H9 (cell line): ENCODE data around the gene AGBL4. TPM values are rescaled to one million over a fixed set of nuclear protein-coding genes. Genes with fewer than 3 reads are reported as not detected.

ENCODE experiments used
- DNase-seq: peaks from one replicate; pipeline ENCODE4 v3.0.0-alpha.2; 2017
- H2AFZ ChIP-seq: one replicate; pipeline ENCODE4 v1.6.1; 2013; ENCODE audit warnings: mild to moderate bottlenecking, low read length, control low read depth, moderate library complexity
- H2AK5ac ChIP-seq: 2 replicates; pipeline ENCODE4 v1.6.1; 2013; ENCODE audit warnings: low read length, control low read depth, mixed read lengths; ENCODE audit not compliant: insufficient read length
- H2BK120ac ChIP-seq: one replicate; pipeline ENCODE4 v1.6.1; 2013; ENCODE audit warnings: low read depth, mild to moderate bottlenecking, low read length, control low read depth, inconsistent platforms; ENCODE audit not compliant: poor library complexity, severe bottlenecking
- H2BK12ac ChIP-seq: 2 replicates; pipeline ENCODE4 v1.6.1; 2013; ENCODE audit warnings: low read length, control low read depth, mixed read lengths, low read depth; ENCODE audit not compliant: insufficient read length
- H2BK15ac ChIP-seq: 2 replicates; pipeline ENCODE4 v1.6.1; 2013; ENCODE audit warnings: low read depth, low read length, control low read depth
- H2BK20ac ChIP-seq: one replicate; pipeline ENCODE4 v1.6.1; 2013; ENCODE audit warnings: low read depth, mild to moderate bottlenecking, low read length, control low read depth, inconsistent platforms; ENCODE audit not compliant: poor library complexity, severe bottlenecking
- H2BK5ac ChIP-seq: 2 replicates; pipeline ENCODE4 v1.6.1; 2013; ENCODE audit warnings: low read length, control low read depth, mixed read lengths; ENCODE audit not compliant: insufficient read length
- H3K14ac ChIP-seq: 2 replicates; pipeline ENCODE4 v1.6.1; 2013; ENCODE audit warnings: low read length, control low read depth; ENCODE audit not compliant: insufficient read depth
- H3K18ac ChIP-seq: 2 replicates; pipeline ENCODE4 v1.6.1; 2013; ENCODE audit warnings: low read depth, mild to moderate bottlenecking, mixed read lengths, low read length, control low read depth; ENCODE audit not compliant: insufficient read length
- H3K23ac ChIP-seq: 2 replicates; pipeline ENCODE4 v1.6.1; 2013; ENCODE audit warnings: low read length, control low read depth, mixed read lengths, low read depth; ENCODE audit not compliant: insufficient read length
- H3K23me2 ChIP-seq: 2 replicates; pipeline ENCODE4 v1.6.1; 2013; ENCODE audit warnings: low read depth, mild to moderate bottlenecking, mixed read lengths, low read length, control low read depth; ENCODE audit not compliant: insufficient read length, poor library complexity, severe bottlenecking
- H3K27ac ChIP-seq: 2 replicates; pipeline ENCODE4 v1.5.1; 2013; ENCODE audit warnings: low read length, control low read depth, mixed read lengths, low read depth; ENCODE audit not compliant: insufficient read length
- H3K27me3 ChIP-seq: 2 replicates; pipeline ENCODE4 v1.6.1; 2013; ENCODE audit warnings: low read length, control low read depth, inconsistent platforms; ENCODE audit not compliant: insufficient read depth
- H3K4ac ChIP-seq: 2 replicates; pipeline ENCODE4 v1.6.1; 2013; ENCODE audit warnings: low read depth, mild to moderate bottlenecking, control low read depth, inconsistent platforms, low read length, moderate library complexity
- H3K4me1 ChIP-seq: 2 replicates; pipeline ENCODE4 v1.6.1; 2013; ENCODE audit warnings: low read length, control low read depth, inconsistent platforms; ENCODE audit not compliant: insufficient read depth
- H3K4me2 ChIP-seq: 2 replicates; pipeline ENCODE4 v1.6.1; 2013; ENCODE audit warnings: low read length, control low read depth, mixed read lengths; ENCODE audit not compliant: insufficient read length, insufficient read depth
- H3K56ac ChIP-seq: 2 replicates; pipeline ENCODE4 v1.6.1; 2013; ENCODE audit warnings: low read depth, mild to moderate bottlenecking, mixed read lengths, low read length, control low read depth; ENCODE audit not compliant: insufficient read length
- H3K79me1 ChIP-seq: 2 replicates; pipeline ENCODE4 v1.6.1; 2013; ENCODE audit warnings: low read depth, mild to moderate bottlenecking, moderate library complexity, low read length, control low read depth, inconsistent platforms; ENCODE audit not compliant: insufficient read depth, poor library complexity, severe bottlenecking
- H3K79me2 ChIP-seq: 2 replicates; pipeline ENCODE4 v1.6.1; 2013; ENCODE audit warnings: low read length, control low read depth, inconsistent platforms; ENCODE audit not compliant: insufficient read depth
- H3K9ac ChIP-seq: 2 replicates; pipeline ENCODE4 v1.6.1; 2013; ENCODE audit warnings: low read length, control low read depth, mixed read lengths; ENCODE audit not compliant: insufficient read length; ENCODE audit errors: extremely low read depth
- H3K9me3 ChIP-seq: one replicate; pipeline ENCODE4 v1.6.1; 2013; ENCODE audit warnings: low read depth, low read length, inconsistent platforms; ENCODE audit not compliant: control insufficient read depth
- H3T11ph ChIP-seq: one replicate; pipeline ENCODE4 v1.6.1; 2013; ENCODE audit warnings: mild to moderate bottlenecking, low read length, control low read depth, inconsistent platforms
- H4K20me1 ChIP-seq: one replicate; pipeline ENCODE4 v1.6.1; 2013; ENCODE audit not compliant: control insufficient read depth, insufficient read length, insufficient read depth
- H4K5ac ChIP-seq: 2 replicates; pipeline ENCODE4 v1.6.1; 2013; ENCODE audit warnings: low read depth, mild to moderate bottlenecking, mixed read lengths, low read length, control low read depth; ENCODE audit not compliant: insufficient read length
- H4K8ac ChIP-seq: replicated peaks from 2 replicates; pipeline ENCODE4 v1.6.1; 2013; ENCODE audit warnings: low read length, control low read depth, mixed read lengths, low read depth; ENCODE audit not compliant: insufficient read length
- H4K91ac ChIP-seq: 2 replicates; pipeline ENCODE4 v1.6.1; 2013; ENCODE audit warnings: low read depth, mild to moderate bottlenecking, moderate library complexity, mixed read lengths, low read length, control low read depth; ENCODE audit not compliant: insufficient read length
- H3K27ac Mint-ChIP-seq, 3 experiments: 2 replicates in 2 of 3; 3 replicates in 1 of 3; pipeline ENCODE4 v1.8.0; 2020 to 2021; ENCODE audit warnings: mixed read lengths in 3 of 3, mild to moderate bottlenecking in 1 of 3, moderate library complexity in 1 of 3
- H3K27me3 Mint-ChIP-seq: 2 replicates; pipeline ENCODE4 v1.8.0; 2021; ENCODE audit warnings: low read depth, mild to moderate bottlenecking, moderate library complexity, mixed read lengths
- H3K36me3 Mint-ChIP-seq, 3 experiments: 2 replicates in 2 of 3; 3 replicates in 1 of 3; pipeline ENCODE4 v1.8.0; 2020 to 2021; ENCODE audit warnings: low read depth in 3 of 3, mixed read lengths in 3 of 3; ENCODE audit not compliant: insufficient read depth in 1 of 3
- H3K4me1 Mint-ChIP-seq, 2 experiments: 2 replicates each; pipeline ENCODE4 v1.8.0; 2020; ENCODE audit warnings: mixed read lengths in 2 of 2
- H3K4me3 Mint-ChIP-seq, 2 experiments: 2 replicates in 1 of 2; 3 replicates in 1 of 2; pipeline ENCODE4 v1.8.0; 2020 to 2021; ENCODE audit warnings: mild to moderate bottlenecking in 2 of 2, mixed read lengths in 2 of 2, moderate library complexity in 1 of 2
- H3K9me3 Mint-ChIP-seq, 2 experiments: 2 replicates in 1 of 2; 3 replicates in 1 of 2; pipeline ENCODE4 v1.8.0; 2020; ENCODE audit warnings: mild to moderate bottlenecking in 2 of 2, mixed read lengths in 2 of 2, moderate library complexity in 1 of 2
- WGBS: extraction: QIAGEN DNeasy Blood & Tissue Kit; methylation state at CpG from one replicate; pipeline ENCODE4 v1.1.7; 2013; ENCODE audit warnings: missing lambda C conversion rate, low lambda C conversion rate, mixed read lengths; ENCODE audit not compliant: insufficient read length; ENCODE audit errors: extremely low coverage; 5-methylcytosine and 5-hydroxymethylcytosine counted together
- total RNA-seq: library from RNA; stranded (reverse); gene quantifications from 2 replicates; pipeline ENCODE4 v1.2.1, GENCODE V29; 2021
- TF ChIP-seq, protein P1 (sequence below): fragments of 200-600 bp; sonication (generic); conservative IDR thresholded peaks from 3 replicates; pipeline ENCODE4 v1.8.0; 2021; ENCODE audit warnings: antibody characterized with exemption, mild to moderate bottlenecking

AGBL4 gene
- total RNA-seq, 1 experiment from 2014 or later = not detected

DNA sequence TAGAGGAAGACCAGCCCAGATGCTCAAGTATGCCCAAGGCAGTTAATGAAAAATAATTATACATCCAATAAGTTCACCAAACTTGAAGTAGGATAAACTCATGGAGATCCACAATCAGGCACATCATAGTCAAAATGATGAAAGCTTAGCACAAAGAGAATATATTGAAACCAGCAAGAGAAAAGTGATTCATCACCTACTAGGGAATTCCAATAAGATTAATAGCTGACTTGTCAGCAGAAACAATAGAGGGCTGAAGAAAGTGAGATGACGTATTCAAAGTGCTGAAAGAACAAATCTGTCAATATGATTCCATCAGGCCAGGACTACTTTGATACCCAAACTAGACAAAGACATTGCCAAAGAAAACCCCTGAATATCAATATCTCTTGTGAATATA is 995.4 kb downstream of the AGBL4 start:
- H2BK5ac ChIP-seq = no peak overlapping the region
- H2BK120ac ChIP-seq = no peak overlapping the region
- no peaks in the 10 kb centered on the region for H4K20me1 ChIP-seq
- TF ChIP-seq, protein P1, sequence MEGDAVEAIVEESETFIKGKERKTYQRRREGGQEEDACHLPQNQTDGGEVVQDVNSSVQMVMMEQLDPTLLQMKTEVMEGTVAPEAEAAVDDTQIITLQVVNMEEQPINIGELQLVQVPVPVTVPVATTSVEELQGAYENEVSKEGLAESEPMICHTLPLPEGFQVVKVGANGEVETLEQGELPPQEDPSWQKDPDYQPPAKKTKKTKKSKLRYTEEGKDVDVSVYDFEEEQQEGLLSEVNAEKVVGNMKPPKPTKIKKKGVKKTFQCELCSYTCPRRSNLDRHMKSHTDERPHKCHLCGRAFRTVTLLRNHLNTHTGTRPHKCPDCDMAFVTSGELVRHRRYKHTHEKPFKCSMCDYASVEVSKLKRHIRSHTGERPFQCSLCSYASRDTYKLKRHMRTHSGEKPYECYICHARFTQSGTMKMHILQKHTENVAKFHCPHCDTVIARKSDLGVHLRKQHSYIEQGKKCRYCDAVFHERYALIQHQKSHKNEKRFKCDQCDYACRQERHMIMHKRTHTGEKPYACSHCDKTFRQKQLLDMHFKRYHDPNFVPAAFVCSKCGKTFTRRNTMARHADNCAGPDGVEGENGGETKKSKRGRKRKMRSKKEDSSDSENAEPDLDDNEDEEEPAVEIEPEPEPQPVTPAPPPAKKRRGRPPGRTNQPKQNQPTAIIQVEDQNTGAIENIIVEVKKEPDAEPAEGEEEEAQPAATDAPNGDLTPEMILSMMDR = no peak
- no peak overlapping the region for H3T11ph ChIP-seq
- H3K23me2 ChIP-seq = no peaks in the 10 kb centered on the region
- H3K79me1 ChIP-seq = no peaks in the 10 kb centered on the region
- Mint-ChIP-seq H3K27me3 (no peaks in the 10 kb centered on the region), H3K27ac (no peak overlapping the region), H3K36me3 (peaks cover 3 to 40% (median 6%) of the 10 kb centered on the region in 3 experiments; a peak in 6 of 7 replicates), H3K4me1 (no peaks in the 10 kb centered on the region), H3K4me3 (no peak overlapping the region), H3K9me3 (peaks cover 87 to 97% of the 10 kb centered on the region in 2 experiments)
- WGBS = no CpG with 5 or more reads among the region's 1 CpG
- H3K4me1 ChIP-seq = no peaks in the 10 kb centered on the region
- no peak overlapping the region for H2AK5ac ChIP-seq
- no peak overlapping the region for H3K27ac ChIP-seq
- H3K14ac ChIP-seq = no peak overlapping the region
- H3K9me3 ChIP-seq = peaks cover 24% of the 10 kb centered on the region
- no peak overlapping the region for H3K4me2 ChIP-seq
- H3K18ac ChIP-seq = no peak overlapping the region
- H3K9ac ChIP-seq = no peak overlapping the region
- no peak overlapping the region for H2BK12ac ChIP-seq
- H2BK15ac ChIP-seq = no peak overlapping the region
- H3K4ac ChIP-seq = no peak overlapping the region
- no peaks in the 10 kb centered on the region for H3K79me2 ChIP-seq
- H4K5ac ChIP-seq = no peak overlapping the region
- no peak for DNase-seq
- no peak overlapping the region for H4K91ac ChIP-seq
- H3K56ac ChIP-seq = no peak overlapping the region
- H4K8ac ChIP-seq = no peak overlapping the region
- no peak overlapping the region for H2BK20ac ChIP-seq
- no peaks in the 10 kb centered on the region for H3K27me3 ChIP-seq
- no peak overlapping the region for H2AFZ ChIP-seq
- no peak overlapping the region for H3K23ac ChIP-seq
